GM10266 (cell line): ENCODE results near the gene FAM53B.

Source experiments
- DNase-seq: peaks from one replicate; pipeline ENCODE4 v3.0.0; 2012; ENCODE audit errors: extremely low spot score
- CTCF ChIP-seq: IDR thresholded peaks from 2 replicates; pipeline ENCODE4 v1.5.1; 2012; ENCODE audit warnings: mild to moderate bottlenecking, low read depth; ENCODE audit not compliant: control insufficient read depth, insufficient read depth; ENCODE audit errors: missing control alignments

The FAM53B gene

GRCh38 chr10:124737221-124737620 is 7.0 kb downstream of the FAM53B start:
- no peak for DNase-seq
- no peak for TF ChIP-seq CTCF

DNA sequence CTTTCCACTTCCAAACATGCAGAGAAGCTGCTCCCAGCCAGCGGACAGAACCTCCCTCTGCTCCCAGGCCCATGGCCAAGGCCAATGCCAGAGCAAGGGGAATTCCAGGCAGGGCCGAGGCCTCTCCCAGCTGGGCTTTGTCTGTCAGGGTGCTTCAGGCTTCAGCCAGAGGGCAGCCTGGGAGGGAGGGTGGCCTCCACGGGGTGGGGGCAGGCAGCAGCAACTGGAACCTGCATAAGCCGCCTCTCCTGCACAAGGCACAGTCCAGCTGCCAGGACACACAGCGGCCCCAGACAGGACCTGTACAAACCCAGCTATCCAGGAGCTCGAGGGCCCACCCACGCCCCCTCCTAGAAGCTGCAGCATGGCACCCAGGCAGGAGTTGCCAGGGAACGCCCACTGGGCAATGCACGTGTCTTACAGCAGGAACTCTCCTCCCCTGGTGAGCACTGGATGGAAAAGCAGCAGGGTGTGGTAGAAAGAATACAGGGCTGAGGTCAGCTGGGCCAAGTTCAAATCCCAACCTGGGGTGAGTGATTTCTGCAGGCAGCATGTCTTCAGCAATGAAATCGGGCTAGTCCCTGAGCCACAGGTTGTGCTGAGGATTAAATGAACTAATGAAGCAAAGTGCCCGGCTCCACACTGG is 7.6 kb downstream of the FAM53B start:
- no peak for DNase-seq
- no peak for TF ChIP-seq CTCF

DNA sequence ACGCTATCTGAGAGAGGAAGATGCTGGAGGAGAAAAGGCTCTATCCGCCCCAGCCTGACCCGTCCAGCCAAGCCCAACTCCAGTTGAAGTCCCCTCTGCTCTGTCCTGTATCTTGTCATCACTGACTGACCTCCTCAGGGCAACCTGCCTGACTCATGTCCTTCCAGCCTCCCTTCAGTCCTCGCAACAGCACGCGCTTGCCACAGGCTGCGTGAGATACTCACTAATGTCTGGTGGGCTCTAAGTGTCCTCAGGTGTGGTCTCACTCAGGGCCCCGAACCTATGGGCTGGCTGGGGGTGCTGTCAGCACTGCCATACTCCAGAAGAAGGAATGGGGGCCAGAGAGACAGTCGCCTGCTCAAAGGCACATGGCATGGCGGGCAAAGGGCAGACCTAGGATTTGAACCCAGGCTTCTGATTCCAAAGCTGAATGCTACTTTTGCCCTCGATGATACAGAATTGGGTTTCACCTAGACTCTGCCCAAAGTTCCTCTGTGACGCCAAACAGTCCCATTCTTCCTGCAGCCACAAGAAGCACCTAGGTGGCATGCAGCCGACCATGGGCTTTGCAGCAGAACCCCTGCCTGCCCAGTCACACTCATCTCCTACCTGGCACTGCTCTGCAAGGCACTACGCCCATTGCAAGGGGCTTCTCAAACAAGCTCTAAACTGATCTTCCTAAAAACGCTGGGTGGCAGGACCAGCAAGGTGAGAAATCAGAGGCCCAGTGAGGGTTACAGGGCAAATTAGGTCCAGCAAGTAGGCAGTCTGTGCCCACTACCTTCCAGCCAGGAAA is 8.5 kb downstream of the FAM53B start:
- no peak for DNase-seq
- TF ChIP-seq CTCF = no peak

DNA sequence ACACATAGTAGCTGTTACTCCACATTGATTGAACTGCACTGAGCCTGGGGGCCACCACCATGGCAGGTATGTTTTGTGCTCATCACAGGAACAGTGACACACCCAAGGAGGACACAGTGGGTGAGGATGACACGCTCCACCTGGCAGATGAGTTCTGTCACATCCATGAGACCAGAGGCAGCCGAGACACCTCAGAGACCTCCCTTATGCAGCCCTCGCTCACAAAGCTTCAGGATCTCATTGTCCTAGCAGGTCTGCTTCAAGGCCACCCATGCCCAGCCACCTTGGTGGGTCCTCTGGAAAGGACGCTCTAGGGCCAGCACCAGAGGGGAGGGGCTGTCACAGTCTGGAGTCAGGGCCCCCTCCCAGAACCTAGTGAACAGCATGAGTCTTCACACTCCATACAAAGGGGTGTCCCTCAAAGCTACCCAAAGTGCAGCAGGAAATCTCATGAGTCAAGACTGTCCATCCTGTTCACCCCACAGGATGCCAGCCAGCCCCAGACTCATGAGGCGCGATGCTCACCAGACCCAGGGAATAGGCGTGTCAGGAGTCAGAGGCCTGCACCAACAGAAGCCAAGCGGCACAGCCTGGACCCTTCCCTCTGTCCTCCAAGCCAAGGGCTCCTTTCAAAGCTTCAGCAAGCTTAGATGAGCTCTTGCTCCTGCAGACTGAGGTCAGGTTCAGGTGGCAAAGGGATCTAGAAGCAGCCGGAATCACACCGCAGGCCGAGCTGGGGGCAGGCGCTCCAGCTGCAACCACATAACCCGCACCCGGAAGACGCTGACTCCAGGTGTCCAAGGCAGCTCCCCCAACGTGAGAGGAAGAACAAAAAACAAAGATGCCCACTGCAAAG is 9.6 kb downstream of the FAM53B start:
- no peak for DNase-seq
- TF ChIP-seq CTCF = no peak

DNA sequence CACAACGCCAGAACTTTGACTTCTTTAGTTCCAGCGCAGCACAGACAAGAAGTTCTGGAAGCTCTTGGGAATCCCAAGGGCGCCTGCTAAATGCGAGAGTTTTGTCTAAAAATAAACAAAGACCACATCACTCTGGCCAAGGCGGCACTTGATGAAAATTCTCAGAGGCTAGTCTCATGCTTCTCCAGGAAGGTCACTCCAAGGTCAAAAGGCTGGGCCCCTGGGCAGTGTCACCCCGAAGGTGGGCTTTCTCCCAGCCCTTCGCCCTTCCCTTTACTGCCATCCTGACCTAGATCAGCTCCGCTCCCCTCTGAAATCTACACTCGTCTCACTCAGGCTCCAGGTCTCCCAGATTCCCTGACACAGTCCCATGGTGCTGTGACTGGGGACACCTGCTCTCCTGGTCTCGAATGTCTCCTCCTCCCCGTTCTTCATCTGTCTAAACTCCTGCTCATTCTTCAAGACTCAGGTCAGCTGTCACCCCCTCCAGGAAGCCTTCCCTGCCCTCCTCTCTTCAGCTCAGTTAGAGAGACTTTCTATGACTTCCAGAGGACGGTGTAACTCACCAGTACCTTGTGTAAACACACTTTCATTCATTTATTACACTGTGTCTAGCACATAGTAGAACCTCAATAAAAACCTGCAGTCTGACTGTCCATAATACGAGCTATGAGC is 10.5 kb downstream of the FAM53B start:
- no peak for TF ChIP-seq CTCF

GRCh38 chr10:124732931-124733570 is 11.1 kb downstream of the FAM53B start:
- DNase-seq = peak; percentile 44
- no peak for TF ChIP-seq CTCF

More for the DNA sequence above, 10.5 kb downstream of the FAM53B start:
- no peak for DNase-seq
